ENCODE measurements around the gene LY6G5C. TPM values are rescaled to one million over a fixed set of nuclear protein-coding genes. Genes with fewer than 3 reads are reported as not detected.

LY6G5C gene
- total and polyA plus RNA-seq, 9 of the 15 experiments (the other 6 are each of a cell fraction or from before 2014, with no cell fraction given) = 0.10 to 0.67 (median 0.46) TPM; not detected in 4

GRCh38 chr6:31711233-31711632 lies 30.4 kb upstream of the LY6G5C start (continued):
- TF ChIP-seq TSHZ1 (CRISPR knock-in tag; IDR thresholded peaks at IDR 0.05) (no peak), ETV1 (tag; conservative IDR thresholded peaks at IDR 0.05; ENCODE audit: low read depth) (peak; percentile 36; the same call in 1 of the 2 replicates), TBL1XR1 (IDR thresholded peaks at IDR 0.05; ENCODE audit: low read length in 2 of 2) (no peak), ZNF785 (CRISPR knock-in tag; IDR thresholded peaks at IDR 0.05) (no peak), ZFPM2 (CRISPR knock-in tag; IDR thresholded peaks at IDR 0.05) (no peak), TGIF2 (CRISPR knock-in tag; IDR thresholded peaks at IDR 0.05) (no peak), YBX1 (IDR thresholded peaks at IDR 0.05) (no peak), KLF1 (tag; IDR thresholded peaks at IDR 0.05) (0 out of 2 replicates have a peak, but pooled peaks have one; percentile 21), ATF3 (IDR thresholded peaks at IDR 0.05) (no peak), ATF3 (CRISPR knock-in tag; conservative IDR thresholded peaks at IDR 0.05) (no peak), PHB2 (IDR thresholded peaks at IDR 0.05; ENCODE audit: low read depth) (no peak), CCAR2 (IDR thresholded peaks at IDR 0.05; ENCODE audit: low read depth, low read length) (no peak), MITF (IDR thresholded peaks at IDR 0.05) (no peak), ZNF395 (CRISPR knock-in tag; IDR thresholded peaks at IDR 0.05) (0 out of 2 replicates have a peak, but pooled peaks have one; percentile 5), DLX4 (CRISPR knock-in tag; IDR thresholded peaks at IDR 0.05) (no peak), ATF4 (CRISPR knock-in tag; IDR thresholded peaks at IDR 0.05) (no peak), SNRNP70 (optimal IDR thresholded peaks at IDR 0.05; ENCODE audit: low read depth, low read length) (no peak)
